GM12873 (cell line): Measurements from ENCODE around the gene PRKCA.

Source experiments
- CTCF ChIP-seq: IDR thresholded peaks from 2 replicates; pipeline ENCODE4 v1.5.1; 2012; ENCODE audit warnings: low read depth, mild to moderate bottlenecking, moderate library complexity, low read length, control low read depth; ENCODE audit not compliant: insufficient read depth; ENCODE audit errors: missing control alignments

Gene PRKCA

GRCh38 chr17:66351701-66352100 is 49.3 kb downstream of the PRKCA start:
- no peak for TF ChIP-seq CTCF

GRCh38 chr17:66353937-66354401 is 51.6 kb downstream of the PRKCA start:
- TF ChIP-seq CTCF = no peak

- TF ChIP-seq CTCF = no peak
Observed at GRCh38 chr17:66354472-66354871, 52.1 kb downstream of the PRKCA start.

- no peak for TF ChIP-seq CTCF
Observed at GRCh38 chr17:66354981-66355380, 52.6 kb downstream of the PRKCA start.

GRCh38 chr17:66355510-66355909 is 53.1 kb downstream of the PRKCA start:
- no peak for TF ChIP-seq CTCF

GRCh38 chr17:66357037-66357436 is 54.6 kb downstream of the PRKCA start:
- no peak for TF ChIP-seq CTCF

- TF ChIP-seq CTCF = no peak
Observed at GRCh38 chr17:66359351-66359750, 56.9 kb downstream of the PRKCA start.
